Uterus (tissue), 2 donors: ENCODE data around the gene AMOTL1.

Source experiments
- CTCF ChIP-seq, 4 experiments: fragments of 200-600 bp in 2 of 4; fragments of 450-650 bp in 2 of 4; sonication (generic) in 2 of 4; IDR thresholded peaks; one replicate each; pipeline ENCODE4 v1.5.1; 2016 to 2019; ENCODE audit warnings: antibody characterized with exemption in 4 of 4, mild to moderate bottlenecking in 2 of 4, moderate library complexity in 1 of 4
- POLR2A ChIP-seq, 2 donors: fragments of 450-650 bp; IDR thresholded peaks; one replicate each; pipeline ENCODE4 v1.6.1; 2016; ENCODE audit warnings: antibody characterized with exemption in 2 of 2, mild to moderate bottlenecking in 1 of 2, moderate library complexity in 1 of 2

- no peak for TF ChIP-seq CTCF (IDR thresholded peaks at IDR 0.05)
- no peak for TF ChIP-seq POLR2A (IDR thresholded peaks at IDR 0.05)
Measured at GRCh38 chr11:94767291-94767690, 865 bp upstream of the AMOTL1 start.
